ENCODE results near the gene SYNPO.

SYNPO gene

GRCh38 chr5:150706776-150707390, 66.4 kb downstream of the SYNPO start:
- no peak for DNase-seq (ENCODE audit: extremely low spot score)
- ChIA-PET POLR2A (no interaction called here), CTCF (interaction anchor here (0.9 kb wide), 1 partner anchor 146 kb away, joined by 5 read pairs; no protein-coding TSS in a partner anchor)
- TF ChIP-seq LEF1 (IDR thresholded peaks at IDR 0.05; ENCODE audit: borderline replicate concordance) (no peak), SP1 (IDR thresholded peaks at IDR 0.05) (no peak), TARDBP (IDR thresholded peaks at IDR 0.05) (no peak), NFRKB (IDR thresholded peaks at IDR 0.05) (no peak), PKNOX1 (IDR thresholded peaks at IDR 0.05) (no peak), ARNT (IDR thresholded peaks at IDR 0.05) (no peak)
